Stimulated activated CD8-positive, alpha-beta memory T cell treated with anti-CD3 and anti-CD28 coated beads, Interleukin-7, amount 100 ng/mL, for 24 hours (primary cell): ENCODE measurements around the gene NPY.

Source experiments
- DNase-seq: peaks from one replicate; pipeline ENCODE4 v3.0.0-alpha.2; 2020; ENCODE audit warnings: low read depth

NPY gene

DNA sequence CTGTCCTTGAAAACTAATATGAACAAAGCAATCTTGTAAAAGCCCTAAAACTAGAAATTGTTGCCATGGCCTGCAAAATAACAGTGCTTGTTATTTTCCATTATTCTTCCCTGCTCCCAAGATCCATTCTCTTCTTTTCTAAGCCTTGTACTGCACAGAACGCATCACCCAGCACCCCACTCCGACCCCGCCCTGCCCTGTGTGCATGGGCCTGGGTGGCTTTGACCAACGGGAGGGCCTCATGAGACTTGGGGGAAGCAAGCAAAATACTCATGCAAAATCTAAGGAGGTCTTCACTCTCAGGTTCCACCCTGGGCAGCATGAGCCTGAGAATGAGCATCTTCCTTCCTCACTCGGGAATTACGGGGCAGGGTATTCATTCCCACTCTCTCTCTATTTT is 32.4 kb downstream of the NPY start:
- no peak for DNase-seq

DNA sequence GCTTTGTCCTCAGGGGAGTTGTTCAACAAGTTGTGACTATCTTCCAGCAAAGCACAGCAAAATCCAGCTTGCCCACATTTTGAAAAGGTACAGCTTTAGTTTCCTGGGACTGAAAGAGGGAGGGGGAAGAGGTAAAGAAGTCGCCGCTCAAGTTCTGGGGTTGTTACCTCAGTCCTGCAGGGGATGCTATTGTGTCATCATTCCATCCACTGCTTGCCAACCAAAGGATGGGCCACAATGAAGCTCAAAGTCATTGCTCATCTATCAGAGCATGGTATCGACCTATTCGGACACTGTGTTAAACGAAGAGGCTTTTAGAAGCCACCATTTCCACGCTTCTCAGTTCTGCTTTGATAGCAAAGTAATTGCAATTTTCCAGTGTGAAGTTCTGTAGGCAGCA is 34.3 kb downstream of the NPY start:
- DNase-seq: no peak

DNA sequence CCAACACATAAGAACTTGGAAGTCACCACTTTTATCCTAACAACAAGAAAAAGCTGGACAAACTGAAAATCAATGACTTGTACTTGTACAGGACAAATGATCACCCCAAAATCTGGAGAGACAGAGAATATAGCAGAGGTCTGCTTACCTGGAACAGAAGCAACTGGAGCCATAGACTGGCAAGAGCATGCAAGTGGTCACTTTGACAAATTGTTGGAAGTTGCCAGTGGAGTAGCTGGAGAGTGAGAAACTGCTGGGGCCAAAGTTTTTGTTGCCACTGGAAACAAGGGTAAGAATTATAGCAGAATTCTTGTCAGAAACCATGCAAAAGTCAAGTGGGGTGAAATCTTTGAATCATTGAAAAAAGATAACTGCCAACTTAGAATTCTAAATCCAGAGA is 35.2 kb downstream of the NPY start:
- no peak for DNase-seq

DNA sequence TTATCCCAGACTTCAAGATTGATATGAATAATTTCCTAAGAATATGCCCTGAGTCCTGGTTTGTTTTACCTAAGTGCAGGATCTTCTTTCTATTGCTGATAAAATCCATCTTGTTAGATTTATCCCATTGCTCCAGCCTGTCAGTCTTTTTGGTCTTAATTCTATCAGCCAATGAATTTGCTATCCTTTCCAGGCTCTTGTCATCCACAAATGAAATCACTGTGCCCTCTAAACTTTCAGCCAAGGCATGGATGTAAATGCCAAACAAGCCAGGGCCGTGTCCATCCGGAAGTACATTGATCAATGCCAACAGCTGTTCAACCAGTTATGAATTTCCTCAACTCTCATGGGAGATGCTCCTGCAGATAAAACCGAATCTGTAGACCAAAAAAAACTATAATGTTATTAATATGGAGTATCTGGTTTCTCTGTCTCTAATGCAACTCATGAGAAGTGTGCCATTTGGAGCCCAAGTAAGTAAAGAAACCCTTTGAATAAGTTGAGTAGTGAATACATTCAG is 40.0 kb downstream of the NPY start:
- DNase-seq: no peak

DNA sequence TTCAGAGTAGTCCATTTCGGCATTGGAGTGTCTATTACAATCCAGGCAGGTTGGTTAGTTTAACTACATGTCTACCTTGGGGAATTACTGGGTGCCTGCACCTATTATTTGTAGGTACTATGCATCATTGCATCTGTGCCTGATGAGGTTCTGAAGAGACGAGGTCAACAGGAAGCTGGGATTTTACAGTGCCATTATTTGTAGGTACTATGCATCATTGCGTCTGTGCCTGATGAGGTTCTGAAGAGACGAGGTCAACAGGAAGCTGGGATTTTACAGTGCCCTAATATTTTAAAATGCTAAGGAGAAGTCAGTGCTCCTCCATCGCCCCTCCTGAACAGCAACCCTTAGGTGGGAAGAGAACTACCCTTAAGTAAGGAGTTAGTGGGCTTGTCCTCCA is 41.7 kb downstream of the NPY start:
- DNase-seq: no peak

DNA sequence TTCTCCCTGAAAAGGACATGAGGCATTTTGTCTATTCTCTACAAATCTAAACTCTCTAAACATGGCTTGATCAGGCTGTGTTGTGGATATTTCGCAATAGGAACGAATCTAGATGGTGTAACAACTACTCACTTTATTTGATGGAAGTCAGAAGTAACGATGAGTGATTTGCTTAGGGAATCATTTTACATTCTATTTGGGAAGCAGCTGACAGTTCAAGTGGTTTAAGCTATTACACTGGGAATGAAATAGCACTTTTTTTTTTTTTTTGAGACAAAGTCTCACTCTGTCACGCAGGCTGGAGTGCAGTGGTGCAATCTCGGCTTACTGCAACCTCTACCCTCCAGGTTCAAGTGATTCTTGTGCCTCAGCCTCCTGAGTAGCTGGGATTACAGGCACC is 44.1 kb downstream of the NPY start:
- DNase-seq: no peak

DNA sequence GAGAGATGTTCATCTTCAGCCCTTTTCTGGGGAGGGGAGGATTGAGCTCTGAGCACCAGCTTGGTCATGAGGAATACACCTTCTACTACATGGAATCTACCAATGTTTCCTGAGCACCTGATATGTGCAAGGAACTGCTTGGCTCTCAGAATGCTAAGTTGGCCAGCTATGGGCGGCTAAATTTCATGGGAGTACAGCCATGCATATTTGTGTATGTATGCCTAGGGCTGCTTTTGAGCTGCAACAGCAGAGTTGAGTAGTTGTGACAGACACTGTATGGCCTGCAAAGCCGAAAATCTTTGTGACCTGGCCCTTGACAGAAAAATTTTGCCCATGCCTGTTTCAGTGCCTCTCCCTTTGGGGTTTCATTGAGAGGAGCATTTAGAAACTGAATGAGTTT is 44.9 kb downstream of the NPY start:
- DNase-seq: no peak

DNA sequence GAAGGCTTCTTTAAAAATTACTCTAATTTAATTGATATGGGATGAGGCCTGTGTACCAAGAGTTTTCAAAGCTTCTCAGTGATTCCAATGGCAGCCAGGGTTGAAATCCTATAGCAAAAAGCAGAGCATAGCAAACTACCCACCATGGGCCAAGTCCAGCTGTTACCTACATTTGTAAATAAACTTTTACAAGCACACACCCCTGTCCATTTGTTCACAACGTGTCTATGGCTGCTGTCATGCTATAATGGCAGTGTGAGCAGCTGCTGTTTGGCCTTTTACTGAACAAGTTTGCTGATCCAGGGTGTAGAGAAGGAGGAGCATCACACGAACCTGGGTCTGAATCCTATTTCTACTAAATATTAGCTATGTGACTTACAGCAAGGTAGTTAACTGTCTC is 50.0 kb downstream of the NPY start:
- no peak for DNase-seq

DNA sequence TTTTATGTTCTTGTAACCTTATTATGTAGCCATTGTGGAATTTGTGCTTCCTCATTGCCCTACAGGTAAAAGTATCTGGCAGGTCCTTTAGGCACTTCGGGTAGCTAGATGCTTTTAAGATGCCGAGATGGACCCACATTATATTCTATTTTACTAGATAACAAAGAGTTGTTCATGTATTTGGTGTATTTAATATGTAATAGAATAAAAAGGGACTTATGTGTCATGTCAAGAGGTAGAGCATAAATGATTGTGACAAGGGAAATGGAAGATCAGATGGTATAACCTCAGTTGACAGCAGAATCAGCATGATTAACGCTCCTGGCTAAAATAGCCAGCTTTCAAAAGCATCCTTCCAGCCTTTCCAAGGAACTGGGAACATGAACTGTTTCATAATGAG is 50.6 kb downstream of the NPY start:
- no peak for DNase-seq

DNA sequence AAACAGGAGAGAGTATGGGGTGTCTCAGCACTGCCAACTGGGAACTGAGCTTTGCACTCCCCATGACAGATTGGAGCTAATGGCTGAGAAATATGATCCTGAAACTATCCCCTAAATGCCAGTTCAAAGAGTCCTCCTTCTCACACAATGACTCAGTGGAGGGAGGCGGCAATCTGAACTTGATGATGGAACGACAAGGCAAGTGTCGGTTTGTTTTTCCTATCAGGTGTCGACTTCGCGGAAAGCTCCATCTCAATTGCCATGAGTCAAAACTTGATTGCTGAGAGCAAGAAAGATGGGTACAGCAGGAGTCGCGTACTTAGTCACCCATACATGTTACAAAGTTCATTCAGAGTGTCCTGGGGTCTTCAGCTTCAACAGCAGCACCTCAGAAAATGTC is 52.5 kb downstream of the NPY start:
- no peak for DNase-seq

DNA sequence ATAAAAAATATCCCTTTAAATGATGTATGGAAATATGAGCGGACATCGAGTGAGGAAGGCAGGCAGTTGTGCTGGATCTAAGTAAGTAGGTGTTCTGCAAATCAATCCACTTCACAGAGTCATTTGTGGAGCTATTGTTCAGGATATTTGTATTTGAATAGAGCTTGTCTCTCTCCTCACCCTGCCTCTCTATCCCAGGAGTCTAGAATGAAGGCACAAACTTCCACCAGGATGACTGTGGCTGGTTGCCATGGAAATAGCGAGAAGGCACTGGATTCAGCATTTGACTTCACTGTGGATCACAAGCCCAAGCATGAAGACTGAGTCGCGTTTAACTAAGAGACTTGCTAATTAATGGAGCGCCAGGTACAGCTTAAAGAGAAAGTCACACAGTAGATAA is 53.2 kb downstream of the NPY start:
- no peak for DNase-seq

DNA sequence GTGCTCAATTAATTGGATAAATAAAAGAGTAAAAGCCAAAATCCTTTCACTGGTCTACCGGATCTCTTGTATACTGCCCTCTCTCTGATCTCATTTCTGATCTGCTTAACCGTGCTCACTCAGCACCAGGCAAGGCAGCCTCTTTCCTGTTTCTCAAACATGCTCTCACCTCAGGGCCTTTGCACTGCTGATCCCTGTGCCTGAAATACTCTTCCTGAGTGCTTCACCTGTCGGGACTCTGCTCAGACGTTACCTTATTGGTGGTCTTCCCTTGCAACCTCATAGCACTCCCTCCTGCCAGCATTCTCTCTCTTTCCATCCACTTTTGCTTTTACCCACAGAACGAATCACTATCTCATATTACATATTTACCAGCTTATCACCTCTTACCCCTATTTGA is 55.6 kb downstream of the NPY start:
- DNase-seq: no peak

DNA sequence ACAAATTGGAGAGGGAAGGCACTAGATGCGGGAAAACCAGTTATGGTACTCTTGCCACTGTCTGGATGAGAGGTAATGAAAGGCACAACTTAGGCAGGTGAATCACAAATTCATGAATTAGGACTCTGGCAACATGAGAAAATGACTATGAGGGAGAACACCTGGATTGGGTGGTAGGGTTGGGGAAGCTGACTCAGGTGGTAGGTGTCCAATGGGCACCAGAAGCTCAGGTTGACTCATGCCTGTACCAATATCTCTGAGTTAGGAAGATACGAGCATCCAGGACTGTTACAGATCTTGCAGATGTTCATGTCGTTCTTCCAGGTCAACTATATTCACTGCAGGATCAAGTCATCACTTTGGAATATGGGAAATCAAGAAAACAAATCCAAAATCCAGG is 56.7 kb downstream of the NPY start:
- no peak for DNase-seq
